Activated effector memory CD4-positive, alpha-beta T cell treated with Interleukin-2 at 50 U/mL for 16 hours (primary cell): ENCODE data around the gene KLK14.

Experiments
- DNase-seq: peaks from one replicate; pipeline ENCODE4 v3.0.0-alpha.2; 2020

Gene KLK14

GRCh38 chr19:51083181-51083580 is 494 bp upstream of the KLK14 start:
- no peak for DNase-seq

- DNase-seq, result no peak
These were observed 1.2 kb downstream of the KLK14 start for GRCh38 chr19:51081476-51081875.

GRCh38 chr19:51079481-51080110 is 3.1 kb downstream of the KLK14 start:
- no peak for DNase-seq

- no peak for DNase-seq
These were observed 4.0 kb downstream of the KLK14 start for GRCh38 chr19:51078731-51079130.

GRCh38 chr19:51078104-51078503 is 4.6 kb downstream of the KLK14 start:
- DNase-seq, result no peak

GRCh38 chr19:51076631-51077213 is 6.0 kb downstream of the KLK14 start:
- no peak for DNase-seq

- DNase-seq, result no peak
These were observed 6.7 kb downstream of the KLK14 start for GRCh38 chr19:51075998-51076397.

- no peak for DNase-seq
These were observed 11.6 kb downstream of the KLK14 start for GRCh38 chr19:51071095-51071405.

GRCh38 chr19:51070334-51071094 is 12.2 kb downstream of the KLK14 start:
- no peak for DNase-seq

GRCh38 chr19:51066393-51067186 is 16.1 kb downstream of the KLK14 start:
- DNase-seq, result no peak

- DNase-seq, result no peak
These were observed 17.3 kb downstream of the KLK14 start for GRCh38 chr19:51065221-51065960.

GRCh38 chr19:51064534-51065220 is 18.0 kb downstream of the KLK14 start, which contains the start of gene KLK13:
Gene KLK13 (minus strand): TSS chr19:51065092. CDS start chr19:51065067, 25 bp downstream.
- no peak for DNase-seq

GRCh38 chr19:51063664-51064063 is 19.0 kb downstream of the KLK14 start:
- DNase-seq, result no peak

- no peak for DNase-seq
These were observed 21.7 kb downstream of the KLK14 start for GRCh38 chr19:51060973-51061372.

GRCh38 chr19:51060336-51060735 is 22.4 kb downstream of the KLK14 start:
- DNase-seq, result no peak

GRCh38 chr19:51059715-51060114 is 23.0 kb downstream of the KLK14 start:
- DNase-seq, result no peak

GRCh38 chr19:51055866-51056265 is 26.8 kb downstream of the KLK14 start:
- no peak for DNase-seq

GRCh38 chr19:51047031-51047335 is 35.7 kb downstream of the KLK14 start:
- DNase-seq, result no peak

GRCh38 chr19:51044327-51044726 is 38.4 kb downstream of the KLK14 start:
- DNase-seq, result no peak

- no peak for DNase-seq
These were observed 39.2 kb downstream of the KLK14 start for GRCh38 chr19:51043497-51043896.

- DNase-seq, result no peak
These were observed 42.5 kb downstream of the KLK14 start for GRCh38 chr19:51040151-51040550.

GRCh38 chr19:51036519-51036918 is 46.2 kb downstream of the KLK14 start:
- DNase-seq, result no peak
